Measurements from ENCODE around the gene PCDH1.

DNA sequence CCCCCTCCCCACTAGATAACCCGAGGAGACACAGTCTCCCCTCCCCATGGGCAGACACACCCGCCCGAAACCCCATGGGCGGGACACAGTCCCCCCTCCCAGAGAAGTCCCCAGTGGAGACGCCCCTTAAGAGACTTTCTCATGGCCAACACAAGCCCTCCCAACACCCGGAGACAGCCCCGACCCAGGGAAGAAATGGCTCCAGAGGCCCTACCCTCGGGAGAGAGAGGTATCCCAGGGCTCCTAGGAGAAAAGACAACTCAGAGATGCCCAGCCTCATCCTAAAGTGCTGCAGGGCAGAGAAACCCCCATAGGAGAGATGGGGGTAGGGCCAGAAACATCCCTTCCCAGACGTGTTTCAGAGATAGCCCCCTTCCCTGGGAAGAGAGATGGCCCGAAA is 27.4 kb downstream of the PCDH1 start:
- TF ChIP-seq ZNF841 (CRISPR knock-in tag; IDR thresholded peaks at IDR 0.05; ENCODE audit: borderline replicate concordance) (no peak), CCAR2 (optimal IDR thresholded peaks at IDR 0.05; ENCODE audit: low read depth, low read length) (no peak), EP300 (IDR thresholded peaks at IDR 0.05; ENCODE audit: low read depth in 2 of 2, low read length in 2 of 2) (no peak), EP300 (CRISPR knock-in tag; IDR thresholded peaks at IDR 0.05; ENCODE audit: borderline replicate concordance) (no peak), MTF1 (CRISPR knock-in tag; IDR thresholded peaks at IDR 0.05) (no peak), CTCF (CRISPR knock-in tag; IDR thresholded peaks at IDR 0.05) (no peak), ZHX1 (CRISPR knock-in tag; IDR thresholded peaks at IDR 0.05; ENCODE audit: low read depth) (no peak), GATAD1 (CRISPR knock-in tag; IDR thresholded peaks at IDR 0.05) (no peak)
- TF ChIP-seq, protein P1, sequence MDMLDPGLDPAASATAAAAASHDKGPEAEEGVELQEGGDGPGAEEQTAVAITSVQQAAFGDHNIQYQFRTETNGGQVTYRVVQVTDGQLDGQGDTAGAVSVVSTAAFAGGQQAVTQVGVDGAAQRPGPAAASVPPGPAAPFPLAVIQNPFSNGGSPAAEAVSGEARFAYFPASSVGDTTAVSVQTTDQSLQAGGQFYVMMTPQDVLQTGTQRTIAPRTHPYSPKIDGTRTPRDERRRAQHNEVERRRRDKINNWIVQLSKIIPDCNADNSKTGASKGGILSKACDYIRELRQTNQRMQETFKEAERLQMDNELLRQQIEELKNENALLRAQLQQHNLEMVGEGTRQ (IDR thresholded peaks at IDR 0.05; ENCODE audit: low read depth, low read length), result no peak
- TF ChIP-seq, protein P1 (CRISPR knock-in tag; IDR thresholded peaks at IDR 0.05; ENCODE audit: borderline replicate concordance), result no peak
- TF ChIP-seq, protein P2, sequence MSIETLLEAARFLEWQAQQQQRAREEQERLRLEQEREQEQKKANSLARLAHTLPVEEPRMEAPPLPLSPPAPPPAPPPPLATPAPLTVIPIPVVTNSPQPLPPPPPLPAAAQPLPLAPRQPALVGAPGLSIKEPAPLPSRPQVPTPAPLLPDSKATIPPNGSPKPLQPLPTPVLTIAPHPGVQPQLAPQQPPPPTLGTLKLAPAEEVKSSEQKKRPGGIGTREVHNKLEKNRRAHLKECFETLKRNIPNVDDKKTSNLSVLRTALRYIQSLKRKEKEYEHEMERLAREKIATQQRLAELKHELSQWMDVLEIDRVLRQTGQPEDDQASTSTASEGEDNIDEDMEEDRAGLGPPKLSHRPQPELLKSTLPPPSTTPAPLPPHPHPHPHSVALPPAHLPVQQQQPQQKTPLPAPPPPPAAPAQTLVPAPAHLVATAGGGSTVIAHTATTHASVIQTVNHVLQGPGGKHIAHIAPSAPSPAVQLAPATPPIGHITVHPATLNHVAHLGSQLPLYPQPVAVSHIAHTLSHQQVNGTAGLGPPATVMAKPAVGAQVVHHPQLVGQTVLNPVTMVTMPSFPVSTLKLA (IDR thresholded peaks at IDR 0.05), result no peak
